ENCODE data around the gene MAGI1. TPM values are rescaled to one million over a fixed set of nuclear protein-coding genes. Genes with fewer than 3 reads are reported as not detected.

MAGI1 gene
- total RNA-seq, 2 donors from 2014 or later, result 38.6 to 45.1 TPM

GRCh38 chr3:65758876-65759598, 279.7 kb downstream of the MAGI1 start:
- H3K36me3 Mint-ChIP-seq (ENCODE audit: low read depth), result no peaks in the 10 kb centered on the region
- H3K4me1 Mint-ChIP-seq, result peaks cover 31% of the 10 kb centered on the region
- no peak overlapping the region for H3K27ac Mint-ChIP-seq
- H3K9me3 Mint-ChIP-seq, result no peaks in the 10 kb centered on the region
- H3K27ac ChIP-seq (ENCODE audit: low read depth, low read length), result no peak overlapping the region
- no peaks in the 10 kb centered on the region for H3K4me1 ChIP-seq (ENCODE audit: control insufficient read depth, insufficient read depth, low read length)
- no peak overlapping the region for H3K9ac ChIP-seq (ENCODE audit: extremely low read depth, low read length, poor library complexity, severe bottlenecking)
- WGBS, 2 experiments (ENCODE audit: insufficient coverage in 1 of 2, insufficient read length in 1 of 2), result 80 to 94% methylated on average over 2 to 3 of the region's 3 CpGs
- no peaks in the 10 kb centered on the region for H3K36me3 ChIP-seq (ENCODE audit: control insufficient read depth, insufficient read depth, low read length)
- H3K9me3 ChIP-seq (ENCODE audit: control insufficient read depth, low read length), result no peaks in the 10 kb centered on the region
- no peaks in the 10 kb centered on the region for H3K27me3 Mint-ChIP-seq (ENCODE audit: insufficient read depth)
- no peak overlapping the region for H3K4me3 Mint-ChIP-seq
- no peak overlapping the region for H3K4me3 ChIP-seq (ENCODE audit: low read length)
- no peak for DNase-seq
- H3K27me3 ChIP-seq (ENCODE audit: control insufficient read depth, insufficient read depth, low read length, poor library complexity, severe bottlenecking), result no peaks in the 10 kb centered on the region
- TF ChIP-seq CTCF (conservative IDR thresholded peaks at IDR 0.05), result no peak

DNA sequence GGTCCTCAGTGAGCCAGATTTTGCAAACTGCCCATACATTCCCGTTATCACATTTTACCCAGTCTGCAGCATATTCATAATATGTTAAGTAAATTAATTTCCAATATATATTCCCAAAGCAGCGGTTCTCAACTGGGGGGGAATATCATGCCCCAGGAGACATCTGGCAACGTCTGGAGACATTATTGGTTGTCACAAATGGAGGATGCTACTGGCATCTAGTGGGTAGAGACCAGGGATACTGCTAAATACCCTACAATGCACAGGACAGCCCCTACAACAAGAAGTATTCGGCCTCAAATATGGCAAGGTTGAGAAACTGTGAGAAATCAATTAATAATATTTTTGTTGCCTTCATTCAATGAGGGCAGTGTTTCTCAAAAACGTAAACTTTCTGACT, 280.3 kb downstream of the MAGI1 start:
- DNase-seq, result no peak
- Histone ChIP-seq H3K9me3 (ENCODE audit: control insufficient read depth, low read length) (no peaks in the 10 kb centered on the region), H3K27ac (ENCODE audit: low read depth, low read length) (no peak overlapping the region), H3K4me1 (ENCODE audit: control insufficient read depth, insufficient read depth, low read length) (no peaks in the 10 kb centered on the region), H3K27me3 (ENCODE audit: control insufficient read depth, insufficient read depth, low read length, poor library complexity, severe bottlenecking) (no peaks in the 10 kb centered on the region), H3K36me3 (ENCODE audit: control insufficient read depth, insufficient read depth, low read length) (no peaks in the 10 kb centered on the region), H3K4me3 (ENCODE audit: low read length) (no peak overlapping the region), H3K9ac (ENCODE audit: extremely low read depth, low read length, poor library complexity, severe bottlenecking) (no peak overlapping the region)
- H3K4me1 Mint-ChIP-seq, result peaks cover 31% of the 10 kb centered on the region
- H3K4me3 Mint-ChIP-seq, result no peak overlapping the region
- WGBS, 2 experiments (ENCODE audit: insufficient coverage in 1 of 2, insufficient read length in 1 of 2), result 86% methylated on average over 5 of the region's 5 CpGs; no CpG with 5 or more reads in 1 of the 2 experiments
- TF ChIP-seq CTCF (conservative IDR thresholded peaks at IDR 0.05), result no peak
- no peaks in the 10 kb centered on the region for H3K9me3 Mint-ChIP-seq
- H3K27me3 Mint-ChIP-seq (ENCODE audit: insufficient read depth), result no peaks in the 10 kb centered on the region
- H3K27ac Mint-ChIP-seq, result no peak overlapping the region
- H3K36me3 Mint-ChIP-seq (ENCODE audit: low read depth), result no peaks in the 10 kb centered on the region

DNA sequence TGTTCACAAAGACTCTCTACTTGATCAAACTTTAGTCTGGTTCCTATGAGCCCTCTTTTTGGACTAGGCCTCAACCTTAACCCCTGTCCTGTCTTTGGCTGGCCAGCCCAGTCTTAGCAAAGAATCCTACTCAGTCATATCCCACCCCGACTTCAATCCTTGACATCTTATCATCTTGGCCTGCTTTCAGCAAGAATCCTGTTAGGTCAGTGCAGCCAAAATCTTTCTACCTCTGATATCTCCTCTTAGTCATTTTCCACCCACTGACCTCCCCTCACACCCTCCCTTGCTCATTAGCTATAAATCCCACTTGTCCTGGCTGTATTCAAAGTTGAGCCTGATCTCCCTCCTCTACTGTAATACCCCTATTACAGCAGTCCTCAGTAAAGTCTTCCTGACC, 286.1 kb downstream of the MAGI1 start:
- H3K36me3 ChIP-seq (ENCODE audit: control insufficient read depth, insufficient read depth, low read length), result no peaks in the 10 kb centered on the region
- Mint-ChIP-seq H3K27me3 (ENCODE audit: insufficient read depth) (no peaks in the 10 kb centered on the region), H3K9me3 (no peaks in the 10 kb centered on the region), H3K4me1 (peaks cover 13% of the 10 kb centered on the region), H3K36me3 (ENCODE audit: low read depth) (no peaks in the 10 kb centered on the region), H3K27ac (no peak overlapping the region), H3K4me3 (no peak overlapping the region)
- no peak for TF ChIP-seq CTCF (conservative IDR thresholded peaks at IDR 0.05)
- DNase-seq, result no peak
- no peaks in the 10 kb centered on the region for H3K9me3 ChIP-seq (ENCODE audit: control insufficient read depth, low read length)
- no peak overlapping the region for H3K9ac ChIP-seq (ENCODE audit: extremely low read depth, low read length, poor library complexity, severe bottlenecking)
- no peak overlapping the region for H3K4me3 ChIP-seq (ENCODE audit: low read length)
- 88 to 93% methylated on average over 1 of the region's 1 CpG for WGBS, 2 experiments (ENCODE audit: insufficient coverage in 1 of 2, insufficient read length in 1 of 2)
- H3K27ac ChIP-seq (ENCODE audit: low read depth, low read length), result no peak overlapping the region
- H3K4me1 ChIP-seq (ENCODE audit: control insufficient read depth, insufficient read depth, low read length), result no peaks in the 10 kb centered on the region
- H3K27me3 ChIP-seq (ENCODE audit: control insufficient read depth, insufficient read depth, low read length, poor library complexity, severe bottlenecking), result no peaks in the 10 kb centered on the region
